IMR-90 (cell line): Measurements from ENCODE around the gene NXN. TPM values are rescaled to one million over a fixed set of nuclear protein-coding genes. Genes with fewer than 3 reads are reported as not detected.

Experiments used
- ATAC-seq: fragments of 200-7000 bp; cut with Tn5 transposase; 2 replicates; pipeline ENCODE4 v1.9.1; 2020; ENCODE audit warnings: low read depth, mild to moderate bottlenecking, moderate library complexity
- BruUV-seq: library from RNA; stranded (reverse); fragments of 400-500 nt; replicated peaks from 2 replicates; lab custom pipeline; 2021; lab: Mats Ljungman, UMichigan
- CTCF ChIA-PET: fragments of 300-600 bp; formaldehyde crosslinking; extraction: SDS; loops from one replicate; lab custom pipeline; 2021; ENCODE audit warnings: antibody characterized with exemption; lab: Yijun Ruan, JAX
- POLR2A ChIA-PET: fragments of 300-600 bp; sonication (Branson Sonifier 250); formaldehyde crosslinking; loops from one replicate; lab custom pipeline; 2022; ENCODE audit warnings: antibody characterized with exemption; ENCODE audit not compliant: unreplicated experiment; lab: Charles Lee
- DNase-seq: peaks from one replicate; pipeline ENCODE4 v3.0.0; 2013
- H2AFZ ChIP-seq: replicated peaks from 2 replicates; pipeline ENCODE3; 2013; ENCODE audit warnings: low read length, mild to moderate bottlenecking; ENCODE audit not compliant: poor library complexity
- H2AK5ac ChIP-seq: 2 replicates; pipeline ENCODE4 v1.6.1; 2013; ENCODE audit warnings: low read depth, low read length, inconsistent platforms
- H2AK9ac ChIP-seq: replicated peaks from 2 replicates; pipeline ENCODE3; 2013; ENCODE audit warnings: mild to moderate bottlenecking, low read depth, low read length, moderate library complexity; ENCODE audit not compliant: poor library complexity
- H2BK120ac ChIP-seq: 2 replicates; pipeline ENCODE4 v1.6.1; 2013; ENCODE audit warnings: low read depth, low read length, inconsistent platforms
- H2BK15ac ChIP-seq: 3 replicates; pipeline ENCODE4 v1.6.1; 2013; ENCODE audit warnings: low read depth, low read length, inconsistent platforms
- H2BK20ac ChIP-seq: 2 replicates; pipeline ENCODE4 v1.6.1; 2013; ENCODE audit warnings: low read depth, mild to moderate bottlenecking, inconsistent platforms, low read length, moderate library complexity
- H2BK5ac ChIP-seq: 2 replicates; pipeline ENCODE4 v1.6.1; 2013; ENCODE audit warnings: mild to moderate bottlenecking, low read depth, low read length, inconsistent platforms; ENCODE audit not compliant: poor library complexity, severe bottlenecking
- H3K14ac ChIP-seq: replicated peaks from 2 replicates; pipeline ENCODE4 v1.6.1; 2013; ENCODE audit warnings: low read depth, low read length, inconsistent platforms
- H3K18ac ChIP-seq: 2 replicates; pipeline ENCODE4 v1.6.1; 2013; ENCODE audit warnings: low read depth, low read length, control low read depth
- H3K23ac ChIP-seq: 2 replicates; pipeline ENCODE4 v1.6.1; 2013; ENCODE audit warnings: low read depth, low read length, inconsistent platforms
- H3K27ac ChIP-seq: 2 replicates; pipeline ENCODE4 v1.5.1; 2013; ENCODE audit warnings: mild to moderate bottlenecking, control low read depth, low read length; ENCODE audit not compliant: insufficient read depth
- H3K27me3 ChIP-seq: 2 replicates; pipeline ENCODE4 v1.6.1; 2013; ENCODE audit warnings: low read length; ENCODE audit not compliant: control insufficient read depth, insufficient read depth
- H3K36me3 ChIP-seq: 2 replicates; pipeline ENCODE4 v1.6.1; 2013; ENCODE audit warnings: low read length, mixed read lengths; ENCODE audit not compliant: control insufficient read depth, insufficient read depth
- H3K4ac ChIP-seq: 2 replicates; pipeline ENCODE4 v1.6.1; 2013; ENCODE audit warnings: low read depth, low read length, inconsistent platforms
- H3K4me1 ChIP-seq: 2 replicates; pipeline ENCODE4 v1.6.1; 2013; ENCODE audit warnings: low read length, mixed read lengths; ENCODE audit not compliant: control insufficient read depth, insufficient read depth
- H3K4me2 ChIP-seq: 2 replicates; pipeline ENCODE4 v1.6.1; 2013; ENCODE audit warnings: low read depth, mild to moderate bottlenecking, control low read depth, low read length, moderate library complexity
- H3K4me3 ChIP-seq: 2 replicates; pipeline ENCODE4 v1.5.1; 2013; ENCODE audit warnings: low read depth, mild to moderate bottlenecking, control low read depth, low read length, moderate library complexity; ENCODE audit not compliant: insufficient read depth
- H3K56ac ChIP-seq: 2 replicates; pipeline ENCODE4 v1.6.1; 2013; ENCODE audit warnings: low read length, inconsistent platforms; ENCODE audit not compliant: insufficient read depth; ENCODE audit errors: extremely low read depth
- H3K79me1 ChIP-seq, 2 experiments: 2 replicates each; pipeline ENCODE4 v1.6.1; 2013; ENCODE audit warnings: low read length in 2 of 2, inconsistent platforms in 1 of 2, low read depth in 1 of 2
- H3K9ac ChIP-seq: 2 replicates; pipeline ENCODE4 v1.6.1; 2013; ENCODE audit warnings: low read depth, low read length, control low read depth
- H3K9me1 ChIP-seq: 2 replicates; pipeline ENCODE4 v1.6.1; 2013; ENCODE audit warnings: low read length, inconsistent platforms; ENCODE audit not compliant: insufficient read depth
- H3K9me3 ChIP-seq: 2 replicates; pipeline ENCODE4 v1.6.1; 2013; ENCODE audit warnings: low read length; ENCODE audit not compliant: control insufficient read depth, insufficient read depth
- H4K20me1 ChIP-seq: 2 replicates; pipeline ENCODE4 v1.6.1; 2013; ENCODE audit warnings: low read length, inconsistent platforms; ENCODE audit not compliant: insufficient read depth
- H4K5ac ChIP-seq: 2 replicates; pipeline ENCODE4 v1.6.1; 2013; ENCODE audit warnings: mild to moderate bottlenecking, low read depth, low read length, control low read depth
- H4K8ac ChIP-seq, 2 experiments: 2 replicates each; pipeline ENCODE4 v1.6.1; 2013; ENCODE audit warnings: low read depth in 2 of 2, low read length in 2 of 2, control low read depth in 1 of 2, inconsistent platforms in 1 of 2
- H4K91ac ChIP-seq: 2 replicates; pipeline ENCODE4 v1.6.1; 2013; ENCODE audit warnings: low read depth, low read length, inconsistent platforms; ENCODE audit not compliant: insufficient read depth
- CEBPB ChIP-seq: IDR thresholded peaks from 2 replicates; pipeline ENCODE4 v1.6.1; 2012; ENCODE audit warnings: low read depth, low read length, improper control_type of control experiment
- CHD1 ChIP-seq: IDR thresholded peaks from 2 replicates; pipeline ENCODE4 v1.6.1; 2012; ENCODE audit warnings: low read depth, low read length, improper control_type of control experiment
- FOS ChIP-seq: fragments of 150-350 bp; IDR thresholded peaks from 2 replicates; pipeline ENCODE4 v1.6.1; 2016; ENCODE audit warnings: low read depth, low read length
- MAZ ChIP-seq: IDR thresholded peaks from 2 replicates; pipeline ENCODE4 v1.6.1; 2012; ENCODE audit warnings: low read depth, mild to moderate bottlenecking, low read length, improper control_type of control experiment, moderate library complexity, borderline replicate concordance
- WGBS, 2 experiments: methylation state at CpG; one replicate each; pipeline versions ENCODE4 v1.1.5 to v1.1.7; 2013; ENCODE audit warnings: missing lambda C conversion rate in 2 of 2; ENCODE audit not compliant: insufficient read length in 1 of 2; ENCODE audit errors: extremely low coverage in 2 of 2; 5-methylcytosine and 5-hydroxymethylcytosine counted together
- dilution Hi-C: fragments of 300-500 bp; cut with HindIII; formaldehyde crosslinking; loops from one replicate; pipeline ENCODE4 v1.14.3; 2018; ENCODE audit warnings: low sequenced_read_pairs; ENCODE audit not compliant: unreplicated experiment
- in situ Hi-C: fragments of 300-500 bp; cut with MboI; formaldehyde crosslinking; loops from 3 replicates; pipeline ENCODE4 v1.14.3; 2019; ENCODE audit warnings: low sequenced_read_pairs, inconsistent platforms, mixed read lengths
- intact Hi-C: fragments of 100-400 bp; cut with micrococcal nuclease; formaldehyde crosslinking; loops from 2 replicates; pipeline ENCODE4 v1.10.0; 2022
- polyA plus RNA-seq, 3 experiments: library from polyadenylated mRNA; depleted of rRNA; stranded (reverse); fragments of >200 nt; gene quantifications; 2 replicates each; pipeline ENCODE4 v1.2.3, GENCODE V29; 2012; ENCODE audit warnings: low replicate concordance in 1 of 3
- total RNA-seq: library from RNA; depleted of rRNA; stranded (reverse); fragments of >200 nt; gene quantifications from 2 replicates; pipeline ENCODE4 v1.2.3, GENCODE V29; 2012
- TF ChIP-seq, protein P1 (sequence below): conservative IDR thresholded peaks from 2 replicates; pipeline ENCODE4 v1.5.1; 2012; ENCODE audit warnings: mild to moderate bottlenecking, low read depth, low read length, improper control_type of control experiment

Gene NXN
- total and polyA plus RNA-seq, 2 of the 4 experiments (the other 2 are of a cell fraction): 52.5 to 116 TPM

DNA sequence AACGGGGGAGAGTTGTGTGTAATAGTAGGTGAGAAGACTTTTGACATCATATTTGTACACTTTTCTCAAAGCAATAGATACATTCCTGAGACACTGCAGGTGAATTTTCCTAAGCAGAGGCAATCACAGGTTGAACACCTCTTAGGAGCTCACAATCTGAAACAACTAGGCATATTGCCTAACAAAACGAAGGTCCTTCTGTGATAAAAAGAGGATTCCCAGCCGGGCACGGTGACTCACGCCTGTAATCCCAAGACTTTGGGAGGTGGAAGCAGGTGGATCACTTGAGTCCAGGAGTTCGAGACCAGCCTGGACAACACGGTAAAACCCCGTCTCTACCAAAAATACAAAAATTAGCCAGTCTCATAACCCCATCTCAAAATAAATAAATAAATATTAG is 17.4 kb downstream of the NXN start:
- in situ Hi-C loops (no loop called here), dilution Hi-C loops (no loop called here), intact Hi-C loops (no loop called here)
- H2BK15ac ChIP-seq: no peak overlapping the region
- no peak overlapping the region for H2BK120ac ChIP-seq
- H2AFZ ChIP-seq: no peak overlapping the region
- no peak for DNase-seq
- no peaks in the 10 kb centered on the region for H3K27me3 ChIP-seq
- H3K23ac ChIP-seq: no peak overlapping the region
- H3K4me2 ChIP-seq: no peak overlapping the region
- H3K4ac ChIP-seq: no peak overlapping the region
- peaks cover 16% of the 10 kb centered on the region; the same call in 1 of the 2 replicates for H3K36me3 ChIP-seq
- CTCF ChIA-PET: no interaction called here
- ATAC-seq: no peak
- H2AK9ac ChIP-seq: no peak overlapping the region
- peaks cover 17% of the 10 kb centered on the region for H3K9me1 ChIP-seq
- H3K79me1 ChIP-seq: peaks cover 18 to 84% of the 10 kb centered on the region in 2 experiments
- H4K5ac ChIP-seq: no peak overlapping the region
- no peak overlapping the region for H3K9ac ChIP-seq
- BruUV-seq: no TSS peak
- no peak overlapping the region for H3K4me3 ChIP-seq
- no peak overlapping the region for H4K8ac ChIP-seq
- peaks cover 86% of the 10 kb centered on the region for H4K20me1 ChIP-seq
- H3K14ac ChIP-seq: no peak overlapping the region
- POLR2A ChIA-PET: no interaction called here
- no peaks in the 10 kb centered on the region for H3K9me3 ChIP-seq
- no peak overlapping the region for H2BK20ac ChIP-seq
- no peak overlapping the region for H3K27ac ChIP-seq
- H2BK5ac ChIP-seq: no peak overlapping the region
- whole genome bisulfite sequencing, 2 experiments: no CpG with 5 or more reads among the region's 8 CpGs
- H3K56ac ChIP-seq: no peak overlapping the region
- no peak overlapping the region for H3K18ac ChIP-seq
- TF ChIP-seq CEBPB (no peak), CHD1 (no peak), FOS (no peak), MAZ (no peak)
- TF ChIP-seq, protein P1, sequence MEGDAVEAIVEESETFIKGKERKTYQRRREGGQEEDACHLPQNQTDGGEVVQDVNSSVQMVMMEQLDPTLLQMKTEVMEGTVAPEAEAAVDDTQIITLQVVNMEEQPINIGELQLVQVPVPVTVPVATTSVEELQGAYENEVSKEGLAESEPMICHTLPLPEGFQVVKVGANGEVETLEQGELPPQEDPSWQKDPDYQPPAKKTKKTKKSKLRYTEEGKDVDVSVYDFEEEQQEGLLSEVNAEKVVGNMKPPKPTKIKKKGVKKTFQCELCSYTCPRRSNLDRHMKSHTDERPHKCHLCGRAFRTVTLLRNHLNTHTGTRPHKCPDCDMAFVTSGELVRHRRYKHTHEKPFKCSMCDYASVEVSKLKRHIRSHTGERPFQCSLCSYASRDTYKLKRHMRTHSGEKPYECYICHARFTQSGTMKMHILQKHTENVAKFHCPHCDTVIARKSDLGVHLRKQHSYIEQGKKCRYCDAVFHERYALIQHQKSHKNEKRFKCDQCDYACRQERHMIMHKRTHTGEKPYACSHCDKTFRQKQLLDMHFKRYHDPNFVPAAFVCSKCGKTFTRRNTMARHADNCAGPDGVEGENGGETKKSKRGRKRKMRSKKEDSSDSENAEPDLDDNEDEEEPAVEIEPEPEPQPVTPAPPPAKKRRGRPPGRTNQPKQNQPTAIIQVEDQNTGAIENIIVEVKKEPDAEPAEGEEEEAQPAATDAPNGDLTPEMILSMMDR: no peak
- no peak overlapping the region for H2AK5ac ChIP-seq
- no peak overlapping the region for H4K91ac ChIP-seq
- peaks cover 28% of the 10 kb centered on the region for H3K4me1 ChIP-seq
